Vagina (tissue), 2 donors: Measurements from ENCODE around the gene THYN1.

Experiments used
- CTCF ChIP-seq, 3 experiments: fragments of 450-650 bp in 2 of 3; fragments of 200-600 bp in 1 of 3; sonication (generic) in 1 of 3; IDR thresholded peaks; one replicate each; pipeline ENCODE4 v1.5.1; 2017 to 2019; ENCODE audit warnings: antibody characterized with exemption in 3 of 3, mild to moderate bottlenecking in 2 of 3, moderate library complexity in 2 of 3
- POLR2AphosphoS5 ChIP-seq, 2 donors: sonication (generic); formaldehyde crosslinking; IDR thresholded peaks; one replicate each; pipeline ENCODE4 v1.9.0; 2017; ENCODE audit warnings: antibody characterized with exemption in 2 of 2, mild to moderate bottlenecking in 2 of 2, low read depth in 1 of 2; ENCODE audit not compliant: insufficient read depth in 1 of 2

GRCh38 chr11:134267461-134267860, 14.3 kb upstream of the THYN1 start:
- TF ChIP-seq CTCF (IDR thresholded peaks at IDR 0.05) (no peak), POLR2AphosphoS5 (IDR thresholded peaks at IDR 0.05; ENCODE audit: insufficient read depth in 1 of 2, low read depth in 1 of 2) (no peak)
